ENCODE data around the gene ACAP2.

DNA sequence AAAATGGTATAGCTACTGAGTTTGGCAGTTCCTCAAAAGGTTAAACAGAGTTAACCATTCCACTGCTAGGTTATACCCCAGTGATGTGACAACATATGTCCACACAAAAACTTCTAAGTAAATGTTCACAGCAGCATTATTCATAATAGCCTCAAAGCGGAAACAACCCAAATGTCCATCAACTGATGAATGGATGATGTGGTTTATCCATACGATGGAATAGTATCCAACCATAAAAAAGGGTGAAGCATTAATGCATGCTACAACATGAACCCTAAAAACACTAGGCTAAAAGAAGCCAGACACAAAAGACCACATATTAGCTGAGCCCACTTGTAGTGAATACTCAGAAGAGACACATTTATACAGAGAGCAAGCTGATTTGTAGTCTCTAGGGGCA, 180.9 kb downstream of the ACAP2 start:
- TF ChIP-seq, protein P1, sequence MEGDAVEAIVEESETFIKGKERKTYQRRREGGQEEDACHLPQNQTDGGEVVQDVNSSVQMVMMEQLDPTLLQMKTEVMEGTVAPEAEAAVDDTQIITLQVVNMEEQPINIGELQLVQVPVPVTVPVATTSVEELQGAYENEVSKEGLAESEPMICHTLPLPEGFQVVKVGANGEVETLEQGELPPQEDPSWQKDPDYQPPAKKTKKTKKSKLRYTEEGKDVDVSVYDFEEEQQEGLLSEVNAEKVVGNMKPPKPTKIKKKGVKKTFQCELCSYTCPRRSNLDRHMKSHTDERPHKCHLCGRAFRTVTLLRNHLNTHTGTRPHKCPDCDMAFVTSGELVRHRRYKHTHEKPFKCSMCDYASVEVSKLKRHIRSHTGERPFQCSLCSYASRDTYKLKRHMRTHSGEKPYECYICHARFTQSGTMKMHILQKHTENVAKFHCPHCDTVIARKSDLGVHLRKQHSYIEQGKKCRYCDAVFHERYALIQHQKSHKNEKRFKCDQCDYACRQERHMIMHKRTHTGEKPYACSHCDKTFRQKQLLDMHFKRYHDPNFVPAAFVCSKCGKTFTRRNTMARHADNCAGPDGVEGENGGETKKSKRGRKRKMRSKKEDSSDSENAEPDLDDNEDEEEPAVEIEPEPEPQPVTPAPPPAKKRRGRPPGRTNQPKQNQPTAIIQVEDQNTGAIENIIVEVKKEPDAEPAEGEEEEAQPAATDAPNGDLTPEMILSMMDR (IDR thresholded peaks at IDR 0.05), result no peak
- TF ChIP-seq, protein P2, sequence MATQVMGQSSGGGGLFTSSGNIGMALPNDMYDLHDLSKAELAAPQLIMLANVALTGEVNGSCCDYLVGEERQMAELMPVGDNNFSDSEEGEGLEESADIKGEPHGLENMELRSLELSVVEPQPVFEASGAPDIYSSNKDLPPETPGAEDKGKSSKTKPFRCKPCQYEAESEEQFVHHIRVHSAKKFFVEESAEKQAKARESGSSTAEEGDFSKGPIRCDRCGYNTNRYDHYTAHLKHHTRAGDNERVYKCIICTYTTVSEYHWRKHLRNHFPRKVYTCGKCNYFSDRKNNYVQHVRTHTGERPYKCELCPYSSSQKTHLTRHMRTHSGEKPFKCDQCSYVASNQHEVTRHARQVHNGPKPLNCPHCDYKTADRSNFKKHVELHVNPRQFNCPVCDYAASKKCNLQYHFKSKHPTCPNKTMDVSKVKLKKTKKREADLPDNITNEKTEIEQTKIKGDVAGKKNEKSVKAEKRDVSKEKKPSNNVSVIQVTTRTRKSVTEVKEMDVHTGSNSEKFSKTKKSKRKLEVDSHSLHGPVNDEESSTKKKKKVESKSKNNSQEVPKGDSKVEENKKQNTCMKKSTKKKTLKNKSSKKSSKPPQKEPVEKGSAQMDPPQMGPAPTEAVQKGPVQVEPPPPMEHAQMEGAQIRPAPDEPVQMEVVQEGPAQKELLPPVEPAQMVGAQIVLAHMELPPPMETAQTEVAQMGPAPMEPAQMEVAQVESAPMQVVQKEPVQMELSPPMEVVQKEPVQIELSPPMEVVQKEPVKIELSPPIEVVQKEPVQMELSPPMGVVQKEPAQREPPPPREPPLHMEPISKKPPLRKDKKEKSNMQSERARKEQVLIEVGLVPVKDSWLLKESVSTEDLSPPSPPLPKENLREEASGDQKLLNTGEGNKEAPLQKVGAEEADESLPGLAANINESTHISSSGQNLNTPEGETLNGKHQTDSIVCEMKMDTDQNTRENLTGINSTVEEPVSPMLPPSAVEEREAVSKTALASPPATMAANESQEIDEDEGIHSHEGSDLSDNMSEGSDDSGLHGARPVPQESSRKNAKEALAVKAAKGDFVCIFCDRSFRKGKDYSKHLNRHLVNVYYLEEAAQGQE (IDR thresholded peaks at IDR 0.05; ENCODE audit: insufficient read depth in 1 of 2, low read depth in 2 of 2, low read length in 1 of 2), result no peak
- no peak for TF ChIP-seq POLR2AphosphoS5 (IDR thresholded peaks at IDR 0.05; ENCODE audit: low read depth, low read length)
